ENCODE results near the gene STUM.
"Not testable (repeated sequence)": the region's sequence is repeated elsewhere in the genome, so short reads cannot be mapped to it uniquely, and the experiment has no call there.

The STUM gene

GRCh38 chr1:226597616-226598454 lies 49.3 kb downstream of the STUM start:
- in situ Hi-C loops (cut with HindIII; ENCODE audit: low pct_ligation_motif_present, low pct_unique_long_range_greater_than_20kb, low sequenced_read_pairs): no loop called here
- DNase-seq: no peak

GRCh38 chr1:226598455-226598849 lies 49.9 kb downstream of the STUM start:
- no peak for DNase-seq
- in situ Hi-C loops (cut with HindIII; ENCODE audit: low pct_ligation_motif_present, low pct_unique_long_range_greater_than_20kb, low sequenced_read_pairs): no loop called here

- DNase-seq; in situ Hi-C loops (cut with HindIII; ENCODE audit: low pct_ligation_motif_present, low pct_unique_long_range_greater_than_20kb, low sequenced_read_pairs): not testable (repeated sequence)
These were observed 50.4 kb downstream of the STUM start for GRCh38 chr1:226598955-226599354.

- no peak for DNase-seq
- in situ Hi-C loops (cut with HindIII; ENCODE audit: low pct_ligation_motif_present, low pct_unique_long_range_greater_than_20kb, low sequenced_read_pairs): no loop called here
These were observed 51.2 kb downstream of the STUM start for GRCh38 chr1:226599636-226600238.

DNA sequence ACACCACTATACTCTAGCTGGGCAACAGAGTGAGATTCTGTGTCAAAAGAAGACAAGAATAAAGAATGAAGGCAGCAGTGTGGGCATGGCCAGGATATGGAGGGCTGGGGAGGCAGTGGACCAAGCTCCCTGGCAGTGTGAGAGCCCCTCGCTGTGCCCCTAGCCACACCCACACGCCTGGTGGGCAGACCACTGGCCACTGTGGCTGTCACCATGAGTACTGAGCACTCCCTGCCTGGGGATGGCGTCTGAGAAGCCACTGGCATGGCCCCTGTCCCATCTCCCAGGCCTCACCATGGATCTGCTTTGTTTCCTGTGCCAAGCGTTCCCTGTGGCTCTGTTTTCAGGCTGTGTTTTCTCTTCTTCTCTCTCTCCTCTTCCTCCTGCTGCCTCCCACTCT lies 51.7 kb downstream of the STUM start:
- no peak for DNase-seq
- in situ Hi-C loops (cut with HindIII; ENCODE audit: low pct_ligation_motif_present, low pct_unique_long_range_greater_than_20kb, low sequenced_read_pairs): no loop called here

DNA sequence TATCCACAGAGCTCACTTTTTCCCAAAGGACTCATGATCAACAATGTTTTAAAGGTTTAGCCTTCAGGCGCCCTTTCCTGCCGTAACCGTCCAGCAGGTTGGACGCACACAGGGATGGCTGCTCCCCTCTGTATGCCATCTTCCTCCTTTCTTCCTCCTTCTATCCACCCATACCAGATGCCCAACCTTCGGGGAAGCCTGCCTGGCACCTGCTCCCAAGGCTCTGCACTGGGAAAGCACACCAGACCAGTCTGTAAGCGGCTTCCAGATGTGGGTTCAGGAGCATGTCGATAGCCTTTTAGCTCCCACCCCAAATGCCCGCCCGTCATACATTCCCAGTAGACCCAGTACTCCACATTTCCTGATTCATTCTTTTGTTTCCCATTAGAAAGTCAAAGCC lies 52.9 kb downstream of the STUM start:
- no peak for DNase-seq
- in situ Hi-C loops (cut with HindIII; ENCODE audit: low pct_ligation_motif_present, low pct_unique_long_range_greater_than_20kb, low sequenced_read_pairs): no loop called here

DNA sequence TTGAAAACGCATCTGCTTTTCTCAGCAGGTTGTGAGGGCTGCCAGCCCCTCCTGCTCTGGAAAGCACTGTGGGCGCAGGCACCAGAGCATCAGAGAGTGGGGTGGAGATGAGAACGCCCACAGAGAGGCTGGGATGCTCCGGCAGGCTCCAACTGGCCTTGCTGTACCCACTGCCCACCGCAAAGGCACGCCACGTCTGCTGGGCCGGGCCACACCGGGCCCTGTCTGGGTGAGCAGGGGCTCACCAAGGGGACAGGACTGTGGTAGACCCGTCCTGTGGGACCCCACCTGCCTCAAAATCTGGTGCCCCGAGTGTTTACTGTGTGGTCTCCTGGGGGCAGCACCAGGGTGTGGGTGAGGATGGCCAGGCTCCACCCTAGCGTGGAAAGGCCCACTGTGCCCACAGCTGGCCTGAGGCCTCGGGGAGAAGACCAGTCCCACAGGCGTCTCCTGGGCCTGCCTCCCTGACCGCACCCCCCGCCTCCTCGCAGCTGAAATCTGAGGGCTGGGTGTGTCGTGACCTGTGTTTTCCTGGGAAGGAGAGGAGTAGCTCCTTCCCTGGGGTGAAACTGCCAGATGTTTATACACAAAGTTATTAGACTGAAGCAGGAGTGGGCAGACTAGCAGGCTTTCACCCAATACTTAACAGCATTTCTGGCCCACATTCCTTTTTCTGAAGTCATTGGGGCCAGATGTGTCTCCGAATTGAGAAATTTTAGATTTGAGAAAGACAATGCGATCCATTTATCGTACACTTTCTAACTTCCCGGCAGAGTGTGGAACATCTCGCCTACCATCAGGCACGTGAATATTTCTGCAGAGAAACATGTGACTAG lies 53.8 kb downstream of the STUM start:
- DNase-seq: no peak
- in situ Hi-C loops (cut with HindIII; ENCODE audit: low pct_ligation_motif_present, low pct_unique_long_range_greater_than_20kb, low sequenced_read_pairs): no loop called here

- in situ Hi-C loops (cut with HindIII; ENCODE audit: low pct_ligation_motif_present, low pct_unique_long_range_greater_than_20kb, low sequenced_read_pairs): no loop called here
- DNase-seq: no peak
These were observed 54.7 kb downstream of the STUM start for GRCh38 chr1:226603022-226603857.

DNA sequence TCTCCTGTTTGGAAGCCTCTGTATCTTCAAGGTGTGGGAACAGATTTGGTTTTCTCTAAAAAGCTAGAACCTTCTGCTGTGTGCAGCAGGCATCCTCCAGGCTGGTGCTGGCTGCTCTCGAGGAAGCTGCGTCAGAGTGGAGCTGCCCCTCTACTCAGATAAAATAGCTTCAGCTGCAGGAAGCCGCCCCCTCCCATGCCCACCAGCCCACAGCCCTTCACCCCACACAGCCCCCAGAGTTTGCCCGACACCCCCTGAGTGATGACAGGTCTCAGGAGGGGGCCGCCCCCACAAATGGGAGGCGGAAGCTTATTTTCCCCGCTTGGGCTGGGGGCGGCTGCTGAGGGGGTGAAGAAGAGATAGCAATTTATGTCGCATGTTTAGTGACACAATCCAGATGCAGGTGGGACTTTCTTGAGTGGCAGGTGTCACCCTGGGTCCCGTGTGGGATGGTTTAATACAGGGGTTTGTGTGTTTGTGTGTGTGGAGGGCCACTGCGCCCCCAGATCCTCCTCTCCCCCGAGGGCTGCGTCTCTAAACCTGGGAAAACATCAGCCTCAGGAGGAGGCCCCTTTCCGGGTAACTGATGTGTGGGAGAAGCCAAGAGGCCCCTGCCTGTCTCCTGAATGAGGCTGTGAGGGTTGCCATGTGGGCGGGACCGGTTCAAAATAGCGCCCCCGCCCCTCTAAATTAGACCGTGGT lies 55.4 kb downstream of the STUM start:
- DNase-seq: no peak
- in situ Hi-C loops (cut with HindIII; ENCODE audit: low pct_ligation_motif_present, low pct_unique_long_range_greater_than_20kb, low sequenced_read_pairs): no loop called here

- no peak for DNase-seq
- in situ Hi-C loops (cut with HindIII; ENCODE audit: low pct_ligation_motif_present, low pct_unique_long_range_greater_than_20kb, low sequenced_read_pairs): no loop called here
These were observed 56.2 kb downstream of the STUM start for GRCh38 chr1:226604560-226605317.

DNA sequence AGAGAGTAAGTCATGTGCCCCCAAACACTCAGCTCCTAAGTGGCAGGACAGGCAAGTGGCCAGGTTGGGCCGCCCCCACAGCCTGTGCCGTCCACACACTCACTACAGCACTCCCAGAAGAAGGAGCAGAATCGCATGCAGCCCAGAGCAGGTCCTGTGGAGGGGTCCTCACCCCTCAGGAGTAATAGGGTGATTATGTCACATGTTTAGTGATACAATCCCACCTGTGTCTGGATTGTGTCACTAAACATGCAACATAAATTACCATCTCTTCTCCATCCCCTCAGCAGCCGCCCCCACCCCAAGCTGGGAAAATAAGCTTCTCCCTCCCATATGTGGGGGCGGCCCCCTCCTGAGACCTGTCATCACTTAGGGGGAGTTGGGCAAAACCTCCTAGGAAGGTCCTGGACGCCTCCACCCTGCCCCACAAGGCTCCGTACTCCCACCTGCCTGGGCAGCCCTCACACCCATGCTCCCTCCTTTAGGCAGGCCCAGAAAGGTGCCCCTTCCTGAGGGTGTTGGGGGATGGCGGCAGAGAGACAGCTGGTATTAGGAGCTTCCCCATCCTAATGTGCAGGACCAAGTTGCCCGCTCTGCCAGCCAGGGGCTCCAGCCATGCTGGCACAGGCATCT lies 56.9 kb downstream of the STUM start:
- DNase-seq: no peak
- in situ Hi-C loops (cut with HindIII; ENCODE audit: low pct_ligation_motif_present, low pct_unique_long_range_greater_than_20kb, low sequenced_read_pairs): no loop called here

GRCh38 chr1:226606311-226607267 lies 58.0 kb downstream of the STUM start:
- in situ Hi-C loops (cut with HindIII; ENCODE audit: low pct_ligation_motif_present, low pct_unique_long_range_greater_than_20kb, low sequenced_read_pairs): no loop called here
- no peak for DNase-seq

GRCh38 chr1:226607268-226607660 lies 58.7 kb downstream of the STUM start:
- in situ Hi-C loops (cut with HindIII; ENCODE audit: low pct_ligation_motif_present, low pct_unique_long_range_greater_than_20kb, low sequenced_read_pairs): no loop called here

GRCh38 chr1:226607821-226608220 lies 59.3 kb downstream of the STUM start:
- DNase-seq: no peak
- in situ Hi-C loops (cut with HindIII; ENCODE audit: low pct_ligation_motif_present, low pct_unique_long_range_greater_than_20kb, low sequenced_read_pairs): no loop called here

More at GRCh38 chr1:226607268-226607660, 58.7 kb downstream of the STUM start:
- no peak for DNase-seq

DNA sequence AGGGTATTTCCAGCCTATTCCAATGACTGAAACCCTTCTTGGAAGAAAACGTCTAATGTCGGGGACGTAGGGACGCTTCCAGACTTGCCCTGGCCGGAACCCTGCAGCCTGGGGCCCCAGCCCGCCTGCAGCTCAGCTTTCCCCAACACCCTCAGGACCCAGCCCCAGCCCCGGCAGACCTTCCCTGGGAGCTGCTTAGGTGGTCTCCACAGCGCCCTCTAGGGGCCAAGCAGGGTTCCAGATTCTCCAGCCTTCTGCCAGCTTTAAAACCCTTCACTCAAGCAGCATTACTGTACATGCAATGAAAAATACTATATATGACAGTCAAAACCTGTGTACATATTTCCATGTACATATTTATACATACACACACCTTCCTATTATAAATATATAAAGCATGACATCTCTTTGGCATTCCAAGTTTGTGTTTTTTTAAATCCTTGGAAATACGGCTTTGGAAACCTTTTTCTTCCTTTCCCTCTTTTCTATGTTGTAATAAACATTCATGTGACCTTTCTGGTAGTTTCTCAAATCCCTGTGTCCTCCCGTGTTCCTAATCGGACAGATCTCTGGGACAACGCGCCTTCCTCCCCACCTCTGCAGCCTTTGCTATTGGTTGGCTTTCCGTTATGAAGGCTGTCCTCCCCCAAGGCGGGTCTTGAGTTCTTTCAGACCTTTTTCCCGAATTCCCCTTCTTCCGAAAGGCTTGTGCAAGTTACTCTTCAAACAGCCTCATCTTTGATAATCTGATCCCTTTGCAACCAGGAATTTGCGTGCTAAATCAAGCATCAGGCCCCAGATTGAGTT lies 60.3 kb downstream of the STUM start:
- DNase-seq: peak; percentile 69
- in situ Hi-C loops (cut with HindIII; ENCODE audit: low pct_ligation_motif_present, low pct_unique_long_range_greater_than_20kb, low sequenced_read_pairs): no loop called here
